ENCODE measurements around the gene CARD11.

CARD11 gene

GRCh38 chr7:2883101-2883500 lies 160.6 kb downstream of the CARD11 start:
- Histone ChIP-seq H3K4me3 (ENCODE audit: low read depth, low read length) (no peak overlapping the region), H3K4me1 (ENCODE audit: control insufficient read depth, insufficient read depth, low read length) (peaks cover 4% of the 10 kb centered on the region), H3K27me3 (ENCODE audit: control insufficient read depth, insufficient read depth, low read length) (no peaks in the 10 kb centered on the region), H3K36me3 (ENCODE audit: control insufficient read depth, insufficient read depth, low read length) (no peaks in the 10 kb centered on the region), H3K9ac (ENCODE audit: low read depth, low read length) (no peak overlapping the region), H3K9me3 (ENCODE audit: control insufficient read depth, insufficient read depth, low read length) (no peaks in the 10 kb centered on the region)

DNA sequence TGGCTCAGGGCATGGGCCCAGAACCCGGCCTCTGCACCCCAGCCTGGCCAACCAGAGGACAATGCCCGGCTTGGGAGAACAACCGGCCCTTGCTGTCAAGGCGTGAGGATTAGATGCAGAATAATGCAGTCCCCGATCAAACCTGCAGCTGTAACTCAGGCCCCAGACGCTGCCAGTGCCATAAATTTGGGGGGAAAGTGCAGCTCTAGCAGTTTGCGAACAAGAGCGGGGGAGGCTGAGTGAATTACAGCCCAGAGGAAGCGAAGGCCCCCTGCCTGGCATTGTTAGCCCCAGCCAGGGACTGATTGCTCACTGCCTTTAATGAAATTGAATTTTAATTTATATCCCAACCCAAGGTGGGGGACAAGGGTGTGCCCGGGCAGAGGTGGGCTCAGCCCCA lies 161.6 kb downstream of the CARD11 start:
- H3K9ac ChIP-seq (ENCODE audit: low read depth, low read length) = no peak overlapping the region
- H3K9me3 ChIP-seq (ENCODE audit: control insufficient read depth, insufficient read depth, low read length) = no peaks in the 10 kb centered on the region
- no peaks in the 10 kb centered on the region for H3K27me3 ChIP-seq (ENCODE audit: control insufficient read depth, insufficient read depth, low read length)
- peaks cover 4% of the 10 kb centered on the region for H3K4me1 ChIP-seq (ENCODE audit: control insufficient read depth, insufficient read depth, low read length)
- H3K36me3 ChIP-seq (ENCODE audit: control insufficient read depth, insufficient read depth, low read length) = no peaks in the 10 kb centered on the region
- H3K4me3 ChIP-seq (ENCODE audit: low read depth, low read length) = no peak overlapping the region

DNA sequence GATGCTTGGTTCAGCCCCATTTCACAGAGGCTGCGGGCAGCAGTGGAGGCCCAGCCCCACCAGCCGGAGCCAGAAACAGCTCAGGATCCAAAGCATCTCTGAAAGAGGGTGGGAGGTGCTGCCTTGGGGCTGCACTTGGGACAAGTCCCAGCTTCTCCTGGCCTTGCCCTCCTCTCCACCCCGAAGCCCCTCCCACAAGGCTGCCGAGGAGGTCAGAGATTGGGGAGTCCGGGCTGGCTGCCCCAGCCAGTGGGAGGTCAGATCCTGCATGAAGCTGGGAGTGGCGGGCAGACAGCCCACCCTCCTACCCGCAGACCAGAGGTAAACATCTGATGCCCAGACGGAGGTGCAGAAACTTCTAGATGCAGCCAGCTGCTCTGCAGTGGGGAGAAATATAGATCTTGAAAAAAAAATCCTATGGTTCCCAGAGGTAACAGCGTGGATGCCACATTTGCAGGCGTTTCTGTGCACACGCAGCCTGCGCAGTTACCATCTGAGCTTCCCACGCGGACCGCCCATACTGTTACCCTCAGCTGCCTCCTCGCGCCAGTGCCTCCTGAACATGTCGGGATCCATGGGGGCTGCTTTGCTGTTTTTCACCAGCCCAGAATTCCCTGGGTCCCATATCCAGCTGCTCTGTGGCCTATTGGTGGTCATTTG lies 162.7 kb downstream of the CARD11 start:
- Histone ChIP-seq H3K4me1 (ENCODE audit: control insufficient read depth, insufficient read depth, low read length) (peaks cover 4% of the 10 kb centered on the region), H3K9me3 (ENCODE audit: control insufficient read depth, insufficient read depth, low read length) (no peaks in the 10 kb centered on the region), H3K4me3 (ENCODE audit: low read depth, low read length) (no peak overlapping the region), H3K9ac (ENCODE audit: low read depth, low read length) (no peak overlapping the region), H3K36me3 (ENCODE audit: control insufficient read depth, insufficient read depth, low read length) (no peaks in the 10 kb centered on the region), H3K27me3 (ENCODE audit: control insufficient read depth, insufficient read depth, low read length) (no peaks in the 10 kb centered on the region)

- Histone ChIP-seq H3K4me3 (ENCODE audit: low read depth, low read length) (no peak overlapping the region), H3K27me3 (ENCODE audit: control insufficient read depth, insufficient read depth, low read length) (no peaks in the 10 kb centered on the region), H3K9ac (ENCODE audit: low read depth, low read length) (no peak overlapping the region), H3K4me1 (ENCODE audit: control insufficient read depth, insufficient read depth, low read length) (peaks cover 4% of the 10 kb centered on the region), H3K36me3 (ENCODE audit: control insufficient read depth, insufficient read depth, low read length) (no peaks in the 10 kb centered on the region), H3K9me3 (ENCODE audit: control insufficient read depth, insufficient read depth, low read length) (no peaks in the 10 kb centered on the region)
Observed at GRCh38 chr7:2880051-2880450, 163.6 kb downstream of the CARD11 start.

DNA sequence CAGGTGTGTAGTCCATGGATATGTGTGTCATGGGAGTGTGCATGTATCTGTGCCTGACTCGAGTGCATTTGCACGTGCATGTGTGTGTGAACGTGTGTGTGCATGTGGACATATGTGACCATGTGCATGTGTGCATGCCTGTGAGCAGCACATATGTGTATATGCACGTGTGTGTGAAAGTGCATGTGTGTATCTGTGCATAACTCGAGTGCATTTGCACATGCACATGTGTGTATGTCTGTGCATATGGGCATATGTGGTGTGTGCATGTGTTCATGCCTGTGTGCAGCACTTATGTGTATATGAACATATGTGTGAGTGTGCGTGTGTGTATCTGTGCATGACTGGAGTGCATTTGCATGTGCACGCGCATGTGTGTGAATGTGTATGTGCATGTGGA lies 164.3 kb downstream of the CARD11 start:
- Histone ChIP-seq H3K4me3 (ENCODE audit: low read depth, low read length) (no peak overlapping the region), H3K4me1 (ENCODE audit: control insufficient read depth, insufficient read depth, low read length) (peaks cover 4% of the 10 kb centered on the region), H3K27me3 (ENCODE audit: control insufficient read depth, insufficient read depth, low read length) (no peaks in the 10 kb centered on the region), H3K9ac (ENCODE audit: low read depth, low read length) (no peak overlapping the region), H3K9me3 (ENCODE audit: control insufficient read depth, insufficient read depth, low read length) (no peaks in the 10 kb centered on the region), H3K36me3 (ENCODE audit: control insufficient read depth, insufficient read depth, low read length) (no peaks in the 10 kb centered on the region)

DNA sequence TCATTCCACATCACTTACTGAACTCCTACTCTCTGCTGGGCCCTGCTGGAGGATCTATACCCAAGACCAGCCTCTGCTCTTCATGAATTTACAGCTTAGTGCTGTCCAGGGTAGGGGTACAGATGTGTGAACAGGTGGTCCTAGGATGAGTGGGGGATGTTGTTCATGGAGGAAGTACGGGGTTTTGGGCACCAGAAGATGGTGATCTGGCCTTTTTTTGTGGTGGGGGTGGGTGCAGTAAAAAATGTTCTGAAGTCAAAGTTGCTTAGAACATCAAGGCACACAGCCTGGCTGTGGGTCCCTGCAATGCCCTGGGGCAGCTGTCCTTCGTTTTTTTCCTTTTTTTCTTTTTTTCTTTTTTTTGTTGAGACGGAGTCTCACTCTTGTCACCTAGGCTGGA lies 165.4 kb downstream of the CARD11 start:
- no peak overlapping the region for H3K9ac ChIP-seq (ENCODE audit: low read depth, low read length)
- H3K4me1 ChIP-seq (ENCODE audit: control insufficient read depth, insufficient read depth, low read length) = peaks cover 7% of the 10 kb centered on the region
- H3K9me3 ChIP-seq (ENCODE audit: control insufficient read depth, insufficient read depth, low read length) = no peaks in the 10 kb centered on the region
- H3K4me3 ChIP-seq (ENCODE audit: low read depth, low read length) = no peak overlapping the region
- no peaks in the 10 kb centered on the region for H3K36me3 ChIP-seq (ENCODE audit: control insufficient read depth, insufficient read depth, low read length)
- H3K27me3 ChIP-seq (ENCODE audit: control insufficient read depth, insufficient read depth, low read length) = no peaks in the 10 kb centered on the region

DNA sequence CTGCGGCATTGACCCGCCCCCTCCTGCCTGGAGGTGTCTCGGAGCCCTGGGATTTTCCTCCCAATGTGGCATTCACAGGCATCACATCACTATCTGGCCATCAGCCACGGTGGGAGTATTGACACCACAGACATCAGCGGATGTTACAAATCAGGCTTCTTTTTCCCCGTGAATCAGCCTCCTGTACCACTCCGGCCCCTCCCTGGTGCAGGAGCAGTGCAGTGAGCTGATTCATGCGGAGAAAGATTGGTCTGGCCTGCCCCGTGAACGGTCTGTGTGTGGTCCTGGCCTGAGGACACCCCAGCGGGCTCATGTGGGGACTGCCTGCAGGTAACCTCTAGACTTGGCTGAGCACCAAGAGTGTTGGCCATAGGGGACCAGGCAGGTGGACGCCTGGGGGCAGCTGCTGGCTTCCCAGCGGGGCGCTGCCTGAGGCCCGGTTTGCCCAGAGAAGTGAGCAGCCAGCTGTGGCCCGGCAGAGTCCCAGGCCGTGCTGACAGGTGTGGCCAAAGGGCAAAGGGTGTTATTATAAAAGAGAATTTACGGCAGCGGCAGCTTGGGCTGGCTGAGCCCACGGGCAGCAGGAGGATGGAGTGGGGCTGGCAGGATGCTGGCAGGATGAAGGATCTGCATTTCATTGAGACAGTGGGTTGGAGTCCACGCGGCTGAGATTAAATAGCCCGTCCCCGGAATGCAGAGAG lies 167.5 kb downstream of the CARD11 start:
- H3K9ac ChIP-seq (ENCODE audit: low read depth, low read length) = no peak overlapping the region
- H3K4me1 ChIP-seq (ENCODE audit: control insufficient read depth, insufficient read depth, low read length) = peaks cover 5% of the 10 kb centered on the region
- H3K36me3 ChIP-seq (ENCODE audit: control insufficient read depth, insufficient read depth, low read length) = no peaks in the 10 kb centered on the region
- H3K27me3 ChIP-seq (ENCODE audit: control insufficient read depth, insufficient read depth, low read length) = no peaks in the 10 kb centered on the region
- no peaks in the 10 kb centered on the region for H3K9me3 ChIP-seq (ENCODE audit: control insufficient read depth, insufficient read depth, low read length)
- no peak overlapping the region for H3K4me3 ChIP-seq (ENCODE audit: low read depth, low read length)

DNA sequence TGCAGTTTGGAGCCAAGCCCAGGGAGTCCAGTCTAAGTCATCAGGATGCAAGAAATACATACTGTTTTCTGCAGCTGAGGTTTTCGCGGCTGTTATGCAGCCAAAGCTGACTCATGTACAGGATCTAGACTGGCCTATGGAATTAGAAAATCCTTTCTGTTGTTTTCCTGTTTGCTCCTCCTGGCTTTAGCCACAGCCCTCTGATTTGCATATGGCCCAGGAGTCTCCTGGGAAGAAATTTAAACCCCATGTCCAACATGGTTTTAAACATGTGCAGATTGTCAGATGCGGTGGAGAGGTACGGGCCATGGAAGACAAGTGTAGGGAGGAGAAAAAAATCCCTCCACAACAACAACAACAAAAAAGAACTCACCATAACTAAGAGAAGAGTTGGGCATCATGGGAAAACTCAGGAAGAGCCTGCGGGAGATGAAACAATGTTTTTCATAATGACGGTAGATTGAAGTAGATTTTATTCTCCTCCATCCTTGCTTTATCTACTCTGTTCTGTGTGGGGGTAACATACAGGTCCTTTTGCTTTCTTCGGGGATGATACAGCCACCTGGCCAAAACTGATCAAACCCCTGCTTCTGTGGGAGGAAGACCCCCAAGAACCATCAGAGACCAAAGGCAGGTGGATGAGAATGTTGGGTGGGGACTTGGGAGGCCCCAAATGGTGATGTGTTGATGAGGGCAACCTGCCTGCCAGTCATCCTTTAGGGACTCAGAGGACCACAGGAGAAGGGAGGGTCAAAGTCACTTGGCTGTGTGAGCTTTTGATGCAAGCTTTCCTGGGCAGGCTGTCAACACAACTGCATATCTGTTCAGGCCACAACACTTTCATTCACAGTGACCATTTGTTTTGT lies 169.7 kb downstream of the CARD11 start:
- Histone ChIP-seq H3K9me3 (ENCODE audit: control insufficient read depth, insufficient read depth, low read length) (no peaks in the 10 kb centered on the region), H3K9ac (ENCODE audit: low read depth, low read length) (peak overlapping the region; percentile 50), H3K27me3 (ENCODE audit: control insufficient read depth, insufficient read depth, low read length) (no peaks in the 10 kb centered on the region), H3K4me1 (ENCODE audit: control insufficient read depth, insufficient read depth, low read length) (peaks cover 2% of the 10 kb centered on the region), H3K36me3 (ENCODE audit: control insufficient read depth, insufficient read depth, low read length) (no peaks in the 10 kb centered on the region), H3K4me3 (ENCODE audit: low read depth, low read length) (no peak overlapping the region)

GRCh38 chr7:2873146-2873545 lies 170.5 kb downstream of the CARD11 start:
- Histone ChIP-seq H3K4me1 (ENCODE audit: control insufficient read depth, insufficient read depth, low read length) (peaks cover 2% of the 10 kb centered on the region), H3K36me3 (ENCODE audit: control insufficient read depth, insufficient read depth, low read length) (no peaks in the 10 kb centered on the region), H3K9ac (ENCODE audit: low read depth, low read length) (no peak overlapping the region), H3K9me3 (ENCODE audit: control insufficient read depth, insufficient read depth, low read length) (no peaks in the 10 kb centered on the region), H3K27me3 (ENCODE audit: control insufficient read depth, insufficient read depth, low read length) (no peaks in the 10 kb centered on the region), H3K4me3 (ENCODE audit: low read depth, low read length) (no peak overlapping the region)

DNA sequence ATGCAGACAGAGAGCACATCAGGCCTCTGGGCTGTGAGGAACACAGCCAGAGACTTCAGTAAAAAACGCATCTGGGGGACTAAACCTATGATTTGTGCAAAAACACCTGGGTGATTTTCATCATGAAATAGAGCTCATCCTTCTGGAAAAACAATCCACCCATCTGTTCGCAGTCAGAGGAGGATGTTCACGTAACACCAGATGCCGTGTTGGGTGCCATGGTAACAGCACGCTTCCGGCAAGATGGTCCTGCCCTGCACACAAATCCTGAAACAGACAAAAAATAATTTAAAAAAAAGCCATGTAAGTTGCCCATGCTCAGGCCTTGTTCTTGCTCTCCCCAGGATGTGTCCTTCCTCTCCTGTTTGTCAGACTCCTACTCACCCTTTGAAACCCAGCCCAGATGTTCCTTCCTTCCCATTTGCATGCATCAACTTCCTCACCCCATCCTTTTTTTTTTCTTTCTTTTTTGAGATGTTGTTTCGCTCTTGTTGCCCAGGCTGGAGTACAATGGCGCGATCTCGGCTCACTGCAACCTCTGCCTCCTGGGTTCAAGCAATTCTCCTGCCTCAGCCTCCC lies 171.3 kb downstream of the CARD11 start:
- Histone ChIP-seq H3K4me3 (ENCODE audit: low read depth, low read length) (no peak overlapping the region), H3K36me3 (ENCODE audit: control insufficient read depth, insufficient read depth, low read length) (no peaks in the 10 kb centered on the region), H3K9me3 (ENCODE audit: control insufficient read depth, insufficient read depth, low read length) (no peaks in the 10 kb centered on the region), H3K27me3 (ENCODE audit: control insufficient read depth, insufficient read depth, low read length) (no peaks in the 10 kb centered on the region), H3K4me1 (ENCODE audit: control insufficient read depth, insufficient read depth, low read length) (peaks cover 2% of the 10 kb centered on the region), H3K9ac (ENCODE audit: low read depth, low read length) (no peak overlapping the region)

DNA sequence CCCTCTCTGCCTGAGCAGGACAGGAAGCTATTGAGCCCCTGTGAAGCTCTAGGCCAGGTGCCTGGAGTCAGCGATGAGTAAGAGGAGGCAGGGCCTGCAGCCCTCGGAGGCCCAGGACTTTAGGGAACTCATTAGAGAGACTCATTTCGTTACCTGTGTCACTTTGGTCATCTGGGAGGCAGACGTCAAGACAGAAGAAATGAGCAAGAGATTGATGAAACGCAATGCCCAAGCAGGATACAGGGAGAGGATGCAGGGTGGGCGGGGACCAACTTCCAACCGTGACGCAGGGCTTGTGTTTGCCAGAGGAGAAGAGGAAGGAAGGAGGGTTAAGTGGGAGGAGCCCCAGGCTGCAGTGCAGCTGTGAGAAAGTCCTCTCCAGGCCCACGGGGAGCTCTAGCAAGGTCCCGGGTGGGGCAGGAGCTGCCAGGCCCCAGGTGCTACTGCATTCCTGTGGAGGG lies 173.2 kb downstream of the CARD11 start:
- Histone ChIP-seq H3K27me3 (ENCODE audit: control insufficient read depth, insufficient read depth, low read length) (no peaks in the 10 kb centered on the region), H3K4me3 (ENCODE audit: low read depth, low read length) (no peak overlapping the region), H3K36me3 (ENCODE audit: control insufficient read depth, insufficient read depth, low read length) (no peaks in the 10 kb centered on the region), H3K9ac (ENCODE audit: low read depth, low read length) (no peak overlapping the region), H3K9me3 (ENCODE audit: control insufficient read depth, insufficient read depth, low read length) (no peaks in the 10 kb centered on the region), H3K4me1 (ENCODE audit: control insufficient read depth, insufficient read depth, low read length) (peaks cover 2% of the 10 kb centered on the region)
